PC-3 (cell line): ENCODE measurements around the gene SULF2. TPM values are rescaled to one million over a fixed set of nuclear protein-coding genes. Genes with fewer than 3 reads are reported as not detected.

Experiments
- ATAC-seq: fragments of 200-7000 bp; cut with Tn5 transposase; 2 replicates; pipeline ENCODE4 v1.9.1; 2020; ENCODE audit warnings: mild to moderate bottlenecking, moderate library complexity
- BruUV-seq: library from RNA; stranded (reverse); fragments of 400-500 nt; replicated peaks from 2 replicates; lab custom pipeline; 2021; lab: Mats Ljungman, UMichigan
- CTCF ChIA-PET: fragments of 300-600 bp; sonication (Branson Sonifier 250); formaldehyde crosslinking; loops from one replicate; lab custom pipeline; 2022; ENCODE audit warnings: antibody characterized with exemption; lab: Charles Lee
- POLR2A ChIA-PET: fragments of 300-600 bp; sonication (Branson Sonifier 250); formaldehyde crosslinking; loops from one replicate; lab custom pipeline; 2022; ENCODE audit warnings: antibody characterized with exemption; ENCODE audit not compliant: unreplicated experiment; lab: Charles Lee
- DNase-seq: peaks from one replicate; pipeline ENCODE4 v3.0.0-alpha.2; 2015
- H2AFZ ChIP-seq: fragments of 300-600 bp; sonication (generic); 2 replicates; pipeline ENCODE4 v1.6.0; 2016; ENCODE audit warnings: antibody characterized with exemption, low read length
- H3F3A ChIP-seq: fragments of 300-600 bp; sonication (generic); one replicate; pipeline ENCODE4 v1.6.0; 2017; ENCODE audit warnings: antibody characterized with exemption, low read length, control low read depth, mild to moderate bottlenecking; ENCODE audit not compliant: unreplicated experiment
- H3K27ac ChIP-seq: fragments of 300-600 bp; sonication (generic); 2 replicates; pipeline ENCODE4 v1.5.1; 2016; ENCODE audit warnings: mild to moderate bottlenecking, low read length
- H3K27me3 ChIP-seq: fragments of 300-600 bp; sonication (generic); 2 replicates; pipeline ENCODE4 v1.6.1; 2016; ENCODE audit warnings: low read length, mixed read lengths
- H3K36me3 ChIP-seq: fragments of 300-600 bp; sonication (generic); 2 replicates; pipeline ENCODE4 v1.6.1; 2016; ENCODE audit warnings: low read depth, mixed run types, low read length, mixed read lengths
- H3K4me1 ChIP-seq: fragments of 300-600 bp; sonication (generic); 2 replicates; pipeline ENCODE4 v1.5.1; 2016; ENCODE audit warnings: low read length; ENCODE audit not compliant: insufficient read depth
- H3K4me2 ChIP-seq: fragments of 300-600 bp; sonication (generic); 2 replicates; pipeline ENCODE4 v1.6.0; 2016; ENCODE audit warnings: low read length
- H3K4me3 ChIP-seq: fragments of 300-600 bp; sonication (generic); 2 replicates; pipeline ENCODE4 v1.5.1; 2016; ENCODE audit warnings: mild to moderate bottlenecking, low read length, mixed read lengths
- H3K79me2 ChIP-seq: fragments of 300-600 bp; sonication (generic); 2 replicates; pipeline ENCODE4 v1.6.1; 2017; ENCODE audit warnings: low read length, mixed read lengths
- H3K9ac ChIP-seq: fragments of 300-600 bp; sonication (generic); 2 replicates; pipeline ENCODE4 v1.6.0; 2016; ENCODE audit warnings: mild to moderate bottlenecking, low read length
- H3K9me2 ChIP-seq: fragments of 300-600 bp; sonication (generic); replicated peaks from 2 replicates; pipeline ENCODE4 v1.6.1; 2016; ENCODE audit warnings: mixed run types, low read length, mixed read lengths
- H3K9me3 ChIP-seq: fragments of 300-600 bp; sonication (generic); 2 replicates; pipeline ENCODE4 v1.6.1; 2016; ENCODE audit warnings: low read length, mixed read lengths
- H4K20me1 ChIP-seq: fragments of 300-600 bp; sonication (generic); 2 replicates; pipeline ENCODE4 v1.6.1; 2016; ENCODE audit warnings: low read length, mixed read lengths
- EZH2 ChIP-seq: fragments of 300-600 bp; sonication (generic); IDR thresholded peaks from one replicate; pipeline ENCODE4 v1.6.1; 2017; ENCODE audit warnings: antibody characterized with exemption, mild to moderate bottlenecking, low read length; ENCODE audit not compliant: unreplicated experiment
- EZH2phosphoT487 ChIP-seq: fragments of 300-600 bp; sonication (generic); IDR thresholded peaks from 2 replicates; pipeline ENCODE4 v1.6.1; 2018; ENCODE audit warnings: mild to moderate bottlenecking, antibody characterized with exemption, low read length, borderline replicate concordance
- intact Hi-C: fragments of 100-400 bp; cut with micrococcal nuclease; formaldehyde crosslinking; loops from 2 replicates; pipeline ENCODE4 v1.9.0; 2023
- total RNA-seq: library from RNA; depleted of rRNA; stranded (reverse); fragments of >200 nt; gene quantifications from 2 replicates; pipeline ENCODE4 v1.2.3, GENCODE V29; 2014
- TF ChIP-seq, protein P1 (sequence below): fragments of 300-600 bp; sonication (generic); conservative IDR thresholded peaks from 2 replicates; pipeline ENCODE4 v1.5.1; 2017; ENCODE audit warnings: antibody characterized with exemption, low read depth, mild to moderate bottlenecking, low read length

SULF2 gene
- total RNA-seq, 1 experiment from 2014 or later = 340 TPM

DNA sequence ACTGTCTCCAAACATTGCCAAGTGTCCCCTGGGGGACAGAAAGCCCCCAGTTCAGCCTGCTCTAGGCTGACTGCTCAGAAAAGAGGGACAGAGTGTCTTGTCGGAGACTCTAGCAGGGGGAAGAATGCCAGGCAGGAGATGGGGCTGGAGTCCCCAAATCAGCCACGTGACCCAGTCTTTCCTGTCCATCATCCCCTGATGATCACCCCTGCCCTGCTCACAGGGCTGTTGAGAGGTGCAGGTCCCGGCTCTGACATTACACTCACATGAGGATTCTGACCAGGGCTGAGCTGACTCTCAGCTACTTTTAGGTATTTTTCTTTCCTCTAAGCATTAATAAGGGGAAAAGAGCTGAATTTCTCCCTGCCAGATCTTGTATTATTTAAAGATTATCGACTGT is 115.8 kb downstream of the SULF2 start:
- no peak for TF ChIP-seq EZH2
- TF ChIP-seq EZH2phosphoT487 = no peak
- TF ChIP-seq, protein P1, sequence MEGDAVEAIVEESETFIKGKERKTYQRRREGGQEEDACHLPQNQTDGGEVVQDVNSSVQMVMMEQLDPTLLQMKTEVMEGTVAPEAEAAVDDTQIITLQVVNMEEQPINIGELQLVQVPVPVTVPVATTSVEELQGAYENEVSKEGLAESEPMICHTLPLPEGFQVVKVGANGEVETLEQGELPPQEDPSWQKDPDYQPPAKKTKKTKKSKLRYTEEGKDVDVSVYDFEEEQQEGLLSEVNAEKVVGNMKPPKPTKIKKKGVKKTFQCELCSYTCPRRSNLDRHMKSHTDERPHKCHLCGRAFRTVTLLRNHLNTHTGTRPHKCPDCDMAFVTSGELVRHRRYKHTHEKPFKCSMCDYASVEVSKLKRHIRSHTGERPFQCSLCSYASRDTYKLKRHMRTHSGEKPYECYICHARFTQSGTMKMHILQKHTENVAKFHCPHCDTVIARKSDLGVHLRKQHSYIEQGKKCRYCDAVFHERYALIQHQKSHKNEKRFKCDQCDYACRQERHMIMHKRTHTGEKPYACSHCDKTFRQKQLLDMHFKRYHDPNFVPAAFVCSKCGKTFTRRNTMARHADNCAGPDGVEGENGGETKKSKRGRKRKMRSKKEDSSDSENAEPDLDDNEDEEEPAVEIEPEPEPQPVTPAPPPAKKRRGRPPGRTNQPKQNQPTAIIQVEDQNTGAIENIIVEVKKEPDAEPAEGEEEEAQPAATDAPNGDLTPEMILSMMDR = no peak
- H3K4me2 ChIP-seq = no peak overlapping the region
- H3K79me2 ChIP-seq = no peaks in the 10 kb centered on the region
- H3K4me1 ChIP-seq = no peaks in the 10 kb centered on the region
- no TSS peak for BruUV-seq
- peaks cover 27% of the 10 kb centered on the region for H3K36me3 ChIP-seq
- ChIA-PET POLR2A (no interaction called here), CTCF (no interaction called here)
- DNase-seq (no peak), ATAC-seq (no peak)
- no peaks in the 10 kb centered on the region for H4K20me1 ChIP-seq
- no peaks in the 10 kb centered on the region for H3F3A ChIP-seq
- no peak overlapping the region for H3K27ac ChIP-seq
- intact Hi-C loops = no loop called here
- no peaks in the 10 kb centered on the region for H3K27me3 ChIP-seq
- H3K4me3 ChIP-seq = no peak overlapping the region
- H3K9me2 ChIP-seq = no peaks in the 10 kb centered on the region
- no peak overlapping the region for H2AFZ ChIP-seq
- no peak overlapping the region for H3K9ac ChIP-seq
- H3K9me3 ChIP-seq = no peaks in the 10 kb centered on the region

DNA sequence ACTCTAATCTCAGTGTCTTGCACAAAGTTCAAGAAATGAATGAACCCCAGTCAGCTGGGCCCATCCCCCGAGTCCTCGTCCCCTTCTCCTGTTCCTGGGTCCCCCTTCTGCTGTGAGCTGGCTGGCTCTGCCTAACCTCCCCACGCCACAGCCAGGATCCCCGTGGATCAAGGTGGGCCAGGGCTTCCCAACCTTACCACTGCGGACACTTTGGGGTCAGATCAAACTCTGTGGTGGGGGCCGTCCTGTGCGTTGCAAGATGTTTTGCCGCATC is 116.2 kb downstream of the SULF2 start:
- ATAC-seq (no peak), DNase-seq (no peak)
- no peaks in the 10 kb centered on the region for H3K4me1 ChIP-seq
- BruUV-seq = no TSS peak
- no peak overlapping the region for H3K9ac ChIP-seq
- H3K79me2 ChIP-seq = no peaks in the 10 kb centered on the region
- no peak overlapping the region for H3K27ac ChIP-seq
- H2AFZ ChIP-seq = no peak overlapping the region
- TF ChIP-seq, protein P1 = no peak
- TF ChIP-seq EZH2 (no peak), EZH2phosphoT487 (no peak)
- POLR2A ChIA-PET = no interaction called here
- no peaks in the 10 kb centered on the region for H3K9me3 ChIP-seq
- H3K36me3 ChIP-seq = peaks cover 24% of the 10 kb centered on the region
- H3F3A ChIP-seq = no peaks in the 10 kb centered on the region
- intact Hi-C loops = no loop called here
- no peaks in the 10 kb centered on the region for H4K20me1 ChIP-seq
- H3K4me2 ChIP-seq = no peak overlapping the region
- CTCF ChIA-PET = no interaction called here
- no peak overlapping the region for H3K4me3 ChIP-seq
- H3K9me2 ChIP-seq = no peaks in the 10 kb centered on the region
- no peaks in the 10 kb centered on the region for H3K27me3 ChIP-seq

- Histone ChIP-seq H3F3A (no peaks in the 10 kb centered on the region), H3K4me2 (no peak overlapping the region), H4K20me1 (no peaks in the 10 kb centered on the region), H3K4me1 (no peaks in the 10 kb centered on the region), H3K79me2 (no peaks in the 10 kb centered on the region), H3K36me3 (peaks cover 26% of the 10 kb centered on the region), H3K4me3 (no peak overlapping the region), H3K9me3 (no peaks in the 10 kb centered on the region), H3K9me2 (no peaks in the 10 kb centered on the region), H3K9ac (no peak overlapping the region), H3K27ac (no peak overlapping the region), H3K27me3 (no peaks in the 10 kb centered on the region), H2AFZ (no peak overlapping the region)
- no peak for TF ChIP-seq EZH2phosphoT487
- TF ChIP-seq EZH2 = no peak
- TF ChIP-seq, protein P1 = no peak
- ChIA-PET CTCF (no interaction called here), POLR2A (no interaction called here)
- BruUV-seq = no TSS peak
- DNase-seq = no peak
- ATAC-seq = no peak
- intact Hi-C loops = no loop called here
Measured at GRCh38 chr20:47668313-47669151, 116.7 kb downstream of the SULF2 start.
